ENCODE measurements around the gene USP15. TPM values are rescaled to one million over a fixed set of nuclear protein-coding genes. Genes with fewer than 3 reads are reported as not detected.

Gene USP15
- total and polyA plus RNA-seq, 8 donors: 16.6 to 220 (median 77.9) TPM

GRCh38 chr12:62259631-62259992 is 592 bp upstream of the USP15 start:
- Histone ChIP-seq H3K9me3 (no peaks in the 10 kb centered on the region), H3K36me3 (no peaks in the 10 kb centered on the region), H3K4me3 (peak overlapping the region; percentile 89 to 96 (median 94)), H3K27ac (peak overlapping the region; percentile 91 to 98 (median 96)), H3K4me1 (peaks cover 16 to 62% (median 46%) of the 10 kb centered on the region in 4 donors), H3K27me3 (no peaks in the 10 kb centered on the region)
- DNase-seq: no peak
- 0% methylated on average over 15 of the region's 15 CpGs for WGBS, 5 donors
- TF ChIP-seq EP300 (IDR thresholded peaks at IDR 0.05): no peak
- peak in 1 of 4 donors; percentile 46 for TF ChIP-seq POLR2A (IDR thresholded peaks at IDR 0.05)
- TF ChIP-seq CTCF (IDR thresholded peaks at IDR 0.05): no peak
- no peak for TF ChIP-seq POLR2AphosphoS5 (IDR thresholded peaks at IDR 0.05)
- intact Hi-C loops (cut with DNase I; ENCODE audit: low total_unique reads): no loop called here

- 0 to 2% (median 1%) methylated on average over 26 of the region's 26 CpGs for WGBS, 5 donors
- Histone ChIP-seq H3K4me3 (peak overlapping the region; percentile 89 to 96 (median 94)), H3K9me3 (no peaks in the 10 kb centered on the region), H3K27ac (peak overlapping the region; percentile 91 to 98 (median 96)), H3K36me3 (no peaks in the 10 kb centered on the region), H3K27me3 (no peaks in the 10 kb centered on the region), H3K4me1 (peaks cover 16 to 75% (median 54%) of the 10 kb centered on the region in 4 donors)
- intact Hi-C loops (cut with DNase I; ENCODE audit: low total_unique reads): no loop called here
- TF ChIP-seq POLR2A (IDR thresholded peaks at IDR 0.05) (no peak), EP300 (IDR thresholded peaks at IDR 0.05) (no peak), CTCF (IDR thresholded peaks at IDR 0.05) (no peak), POLR2AphosphoS5 (IDR thresholded peaks at IDR 0.05) (no peak)
- DNase-seq: peak; percentile 32 to 79
Observed at GRCh38 chr12:62260733-62261683, 804 bp downstream of the USP15 start.

- DNase-seq: no peak
- H3K4me1 ChIP-seq: peaks cover 20 to 75% (median 57%) of the 10 kb centered on the region in 4 donors
- H3K9me3 ChIP-seq: no peaks in the 10 kb centered on the region
- intact Hi-C loops (cut with DNase I; ENCODE audit: low total_unique reads): no loop called here
- 79 to 85% (median 83%) methylated on average over 8 to 10 of the region's 10 CpGs for WGBS, 5 donors
- no peak for TF ChIP-seq POLR2AphosphoS5 (IDR thresholded peaks at IDR 0.05)
- no peak for TF ChIP-seq POLR2A (IDR thresholded peaks at IDR 0.05)
- TF ChIP-seq CTCF (IDR thresholded peaks at IDR 0.05): no peak
- no peak for TF ChIP-seq EP300 (IDR thresholded peaks at IDR 0.05)
- peak overlapping the region in 3 of 4 donors; percentile 91 to 96 (median 96) for H3K4me3 ChIP-seq
- peak overlapping the region in 1 of 5 donors; percentile 98 for H3K27ac ChIP-seq
- H3K36me3 ChIP-seq: no peaks in the 10 kb centered on the region
- no peaks in the 10 kb centered on the region for H3K27me3 ChIP-seq
Observed at GRCh38 chr12:62261876-62262517, 1.8 kb downstream of the USP15 start.

- DNase-seq: no peak
- H3K9me3 ChIP-seq: no peaks in the 10 kb centered on the region
- intact Hi-C loops (cut with DNase I; ENCODE audit: low total_unique reads): no loop called here
- H3K4me3 ChIP-seq: no peak overlapping the region
- no peaks in the 10 kb centered on the region for H3K36me3 ChIP-seq
- no peak overlapping the region for H3K27ac ChIP-seq
- 63 to 71% (median 68%) methylated on average over 2 of the region's 2 CpGs for WGBS, 5 donors
- H3K27me3 ChIP-seq: no peaks in the 10 kb centered on the region
- H3K4me1 ChIP-seq: peaks cover 30 to 80% (median 59%) of the 10 kb centered on the region in 4 donors
- TF ChIP-seq POLR2A (IDR thresholded peaks at IDR 0.05): no peak
- no peak for TF ChIP-seq POLR2AphosphoS5 (IDR thresholded peaks at IDR 0.05)
- no peak for TF ChIP-seq CTCF (IDR thresholded peaks at IDR 0.05)
- no peak for TF ChIP-seq EP300 (IDR thresholded peaks at IDR 0.05)
Observed at GRCh38 chr12:62263232-62263631, 3.0 kb downstream of the USP15 start.

All from stomach (tissue), 9 donors.